Smooth muscle cell (in vitro differentiated cells): ENCODE measurements around the gene PLEKHN1. TPM values are rescaled to one million over a fixed set of nuclear protein-coding genes. Genes with fewer than 3 reads are reported as not detected.
"Not testable (repeated sequence)": the region's sequence is repeated elsewhere in the genome, so short reads cannot be mapped to it uniquely, and the experiment has no call there.

ENCODE experiments used
- DNase-seq: peaks from one replicate; lab custom pipeline; 2025; ENCODE audit not compliant: unreplicated experiment; lab: John Stamatoyannopoulos, UW
- H2AFZ ChIP-seq: fragments of 200-600 bp; sonication (generic); 2 replicates; pipeline ENCODE4 v1.6.0; 2016; ENCODE audit warnings: antibody characterized with exemption, low read depth, mild to moderate bottlenecking
- H3F3A ChIP-seq: fragments of 200-600 bp; sonication (generic); 2 replicates; pipeline ENCODE4 v1.6.0; 2017; ENCODE audit warnings: antibody characterized with exemption, low read depth
- H3K27ac ChIP-seq: fragments of 200-600 bp; sonication (generic); 2 replicates; pipeline ENCODE4 v1.5.1; 2016; ENCODE audit warnings: low read depth, mild to moderate bottlenecking
- H3K27me3 ChIP-seq: fragments of 200-600 bp; sonication (generic); 2 replicates; pipeline ENCODE4 v1.6.1; 2016; ENCODE audit warnings: low read depth, mild to moderate bottlenecking
- H3K36me3 ChIP-seq: fragments of 200-600 bp; sonication (generic); 2 replicates; pipeline ENCODE4 v1.5.1; 2016; ENCODE audit warnings: low read depth
- H3K4me1 ChIP-seq: fragments of 200-600 bp; sonication (generic); 2 replicates; pipeline ENCODE4 v1.5.1; 2016; ENCODE audit warnings: low read depth
- H3K4me2 ChIP-seq: fragments of 200-600 bp; sonication (generic); 2 replicates; pipeline ENCODE4 v1.6.0; 2016; ENCODE audit warnings: mild to moderate bottlenecking
- H3K4me3 ChIP-seq: fragments of 200-600 bp; sonication (generic); 2 replicates; pipeline ENCODE4 v1.5.1; 2016; ENCODE audit warnings: mild to moderate bottlenecking
- H3K79me2 ChIP-seq: fragments of 200-600 bp; sonication (generic); 2 replicates; pipeline ENCODE4 v1.6.0; 2016; ENCODE audit warnings: low read depth, mild to moderate bottlenecking
- H3K9ac ChIP-seq: fragments of 200-600 bp; sonication (generic); 2 replicates; pipeline ENCODE4 v1.6.0; 2016; ENCODE audit warnings: low read depth
- H3K9me3 ChIP-seq: fragments of 200-600 bp; sonication (generic); replicated peaks from 2 replicates; pipeline ENCODE4 v1.5.1; 2016; ENCODE audit warnings: low read depth
- H4K20me1 ChIP-seq: fragments of 200-600 bp; sonication (generic); 2 replicates; pipeline ENCODE4 v1.6.0; 2016; ENCODE audit warnings: low read depth
- WGBS: methylation state at CpG from one replicate; pipeline ENCODE4 v1.1.7; 2016; ENCODE audit warnings: low lambda C conversion rate; 5-methylcytosine and 5-hydroxymethylcytosine counted together
- polyA plus RNA-seq: library from polyadenylated mRNA; unstranded; fragments of >200 nt; fragmentation: Nextera tagmentation; extraction: Ambion mirVana; gene quantifications from 2 replicates; pipeline ENCODE4 v1.2.1, GENCODE V29; 2016
- total RNA-seq: library from RNA; depleted of rRNA; stranded (reverse); fragments of >200 nt; gene quantifications from 2 replicates; pipeline ENCODE4 v1.2.3, GENCODE V29; 2014
- TF ChIP-seq, protein P1 (sequence below): fragments of 200-600 bp; sonication (generic); IDR thresholded peaks from 2 replicates; pipeline ENCODE4 v1.5.1; 2017; ENCODE audit warnings: borderline replicate concordance, mild to moderate bottlenecking, antibody characterized with exemption; ENCODE audit not compliant: insufficient read depth, poor library complexity, severe bottlenecking

Gene PLEKHN1
- total and polyA plus RNA-seq, 2 experiments from 2014 or later, result 2.6 to 5.2 TPM

DNA sequence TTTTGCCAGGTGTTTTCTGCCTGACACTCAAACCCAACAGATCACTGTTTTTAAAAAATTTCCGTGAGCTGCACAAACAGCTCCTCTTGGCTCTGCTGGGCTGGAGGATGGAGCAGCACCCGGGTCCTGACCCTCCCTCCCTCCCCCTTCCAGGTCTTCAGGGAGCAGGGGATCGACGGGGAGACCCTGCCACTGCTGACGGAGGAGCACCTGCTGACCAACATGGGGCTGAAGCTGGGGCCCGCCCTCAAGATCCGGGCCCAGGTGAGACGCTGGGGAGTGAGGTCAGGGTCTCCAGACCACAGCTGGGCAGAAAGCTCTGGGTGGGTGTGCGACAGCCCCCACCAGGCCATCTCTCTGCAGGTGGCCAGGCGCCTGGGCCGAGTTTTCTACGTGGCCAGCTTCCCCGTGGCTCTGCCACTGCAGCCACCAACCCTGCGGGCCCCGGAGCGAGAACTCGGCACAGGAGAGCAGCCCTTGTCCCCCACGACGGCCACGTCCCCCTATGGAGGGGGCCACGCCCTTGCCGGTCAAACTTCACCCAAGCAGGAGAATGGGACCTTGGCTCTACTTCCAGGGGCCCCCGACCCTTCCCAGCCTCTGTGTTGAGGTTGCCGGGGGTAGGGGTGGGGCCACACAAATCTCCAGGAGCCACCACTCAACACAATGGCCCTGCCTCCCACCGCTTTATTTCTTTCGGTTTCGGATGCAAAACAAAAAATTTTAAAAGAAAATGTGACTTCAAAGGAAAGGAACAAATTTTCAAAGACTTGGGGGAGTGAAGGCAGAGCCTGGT, 22.5 kb upstream of the PLEKHN1 start:
- H3F3A ChIP-seq, result peaks cover 12% of the 10 kb centered on the region
- no peak overlapping the region for H3K4me3 ChIP-seq
- WGBS, result 83% methylated on average over 26 of the region's 27 CpGs
- H3K27me3 ChIP-seq, result no peaks in the 10 kb centered on the region
- DNase-seq, result no peak
- no peaks in the 10 kb centered on the region for H3K9me3 ChIP-seq
- no peaks in the 10 kb centered on the region for H3K79me2 ChIP-seq
- peak overlapping the region; percentile 52 for H3K27ac ChIP-seq
- H3K4me1 ChIP-seq, result peaks cover 21% of the 10 kb centered on the region
- no peak overlapping the region for H2AFZ ChIP-seq
- no peaks in the 10 kb centered on the region for H3K36me3 ChIP-seq
- H3K9ac ChIP-seq, result no peak overlapping the region
- peak overlapping the region; percentile 61 for H3K4me2 ChIP-seq
- TF ChIP-seq, protein P1, sequence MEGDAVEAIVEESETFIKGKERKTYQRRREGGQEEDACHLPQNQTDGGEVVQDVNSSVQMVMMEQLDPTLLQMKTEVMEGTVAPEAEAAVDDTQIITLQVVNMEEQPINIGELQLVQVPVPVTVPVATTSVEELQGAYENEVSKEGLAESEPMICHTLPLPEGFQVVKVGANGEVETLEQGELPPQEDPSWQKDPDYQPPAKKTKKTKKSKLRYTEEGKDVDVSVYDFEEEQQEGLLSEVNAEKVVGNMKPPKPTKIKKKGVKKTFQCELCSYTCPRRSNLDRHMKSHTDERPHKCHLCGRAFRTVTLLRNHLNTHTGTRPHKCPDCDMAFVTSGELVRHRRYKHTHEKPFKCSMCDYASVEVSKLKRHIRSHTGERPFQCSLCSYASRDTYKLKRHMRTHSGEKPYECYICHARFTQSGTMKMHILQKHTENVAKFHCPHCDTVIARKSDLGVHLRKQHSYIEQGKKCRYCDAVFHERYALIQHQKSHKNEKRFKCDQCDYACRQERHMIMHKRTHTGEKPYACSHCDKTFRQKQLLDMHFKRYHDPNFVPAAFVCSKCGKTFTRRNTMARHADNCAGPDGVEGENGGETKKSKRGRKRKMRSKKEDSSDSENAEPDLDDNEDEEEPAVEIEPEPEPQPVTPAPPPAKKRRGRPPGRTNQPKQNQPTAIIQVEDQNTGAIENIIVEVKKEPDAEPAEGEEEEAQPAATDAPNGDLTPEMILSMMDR, result no peak
- H4K20me1 ChIP-seq, result peaks cover 26% of the 10 kb centered on the region

DNA sequence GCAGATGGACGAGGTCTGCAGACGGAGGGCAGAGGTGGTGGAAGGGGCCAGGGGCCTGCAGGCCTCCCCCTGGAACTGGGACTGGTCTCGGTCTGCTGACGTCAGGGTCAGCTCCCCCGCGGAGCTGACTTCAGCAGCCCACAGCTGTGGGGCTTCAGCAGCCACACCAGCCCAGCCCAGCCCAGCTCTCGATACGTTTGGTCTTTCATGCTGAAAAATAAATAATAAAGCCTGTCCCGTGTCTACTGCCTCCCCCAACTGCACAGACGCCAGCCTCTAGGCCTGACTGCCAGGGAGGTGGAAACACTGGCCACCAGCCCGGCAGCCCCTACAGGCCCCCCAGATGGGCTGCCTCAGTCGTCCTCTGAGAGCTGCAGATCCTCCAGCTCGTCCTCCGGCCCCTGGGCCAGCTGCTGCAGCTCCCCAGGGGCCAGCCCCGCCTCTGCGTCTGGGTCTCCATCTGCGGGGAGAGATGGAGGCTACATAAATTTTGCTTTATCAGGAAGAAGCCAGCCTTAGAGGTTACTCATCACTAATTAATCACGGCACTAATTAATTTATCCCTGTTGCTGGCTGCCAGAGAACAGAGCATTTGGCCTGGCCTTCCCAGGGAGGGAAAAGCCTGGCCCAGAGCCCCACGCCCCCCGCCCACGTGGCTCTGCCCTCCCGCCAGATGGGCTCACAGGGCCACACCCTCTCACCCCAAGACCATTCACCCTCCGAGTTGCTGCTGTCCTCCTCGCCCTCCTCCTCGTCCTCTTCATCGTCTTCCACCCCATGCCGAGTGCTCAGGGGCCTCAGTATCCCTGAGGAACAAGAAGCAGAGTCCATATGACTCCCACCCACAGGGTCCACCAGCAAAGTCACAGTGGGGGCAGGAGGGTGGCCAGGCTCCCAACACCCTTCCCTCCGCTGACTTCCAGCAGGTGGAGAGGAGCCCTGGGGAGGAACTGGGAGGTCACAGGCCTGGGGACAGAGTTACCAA, 21.6 kb upstream of the PLEKHN1 start:
- Histone ChIP-seq H3K9me3 (no peaks in the 10 kb centered on the region), H4K20me1 (peaks cover 35% of the 10 kb centered on the region), H3K27ac (peak overlapping the region; percentile 52), H3K4me1 (peaks cover 21% of the 10 kb centered on the region), H3K4me2 (peak overlapping the region; percentile 61), H3K36me3 (no peaks in the 10 kb centered on the region), H3K9ac (no peak overlapping the region), H3K27me3 (no peaks in the 10 kb centered on the region), H2AFZ (no peak overlapping the region), H3K79me2 (no peaks in the 10 kb centered on the region), H3F3A (peaks cover 9% of the 10 kb centered on the region), H3K4me3 (no peak overlapping the region)
- DNase-seq, result peak; percentile 12
- TF ChIP-seq, protein P1, result no peak
- 31% methylated on average over 28 of the region's 28 CpGs for WGBS

DNA sequence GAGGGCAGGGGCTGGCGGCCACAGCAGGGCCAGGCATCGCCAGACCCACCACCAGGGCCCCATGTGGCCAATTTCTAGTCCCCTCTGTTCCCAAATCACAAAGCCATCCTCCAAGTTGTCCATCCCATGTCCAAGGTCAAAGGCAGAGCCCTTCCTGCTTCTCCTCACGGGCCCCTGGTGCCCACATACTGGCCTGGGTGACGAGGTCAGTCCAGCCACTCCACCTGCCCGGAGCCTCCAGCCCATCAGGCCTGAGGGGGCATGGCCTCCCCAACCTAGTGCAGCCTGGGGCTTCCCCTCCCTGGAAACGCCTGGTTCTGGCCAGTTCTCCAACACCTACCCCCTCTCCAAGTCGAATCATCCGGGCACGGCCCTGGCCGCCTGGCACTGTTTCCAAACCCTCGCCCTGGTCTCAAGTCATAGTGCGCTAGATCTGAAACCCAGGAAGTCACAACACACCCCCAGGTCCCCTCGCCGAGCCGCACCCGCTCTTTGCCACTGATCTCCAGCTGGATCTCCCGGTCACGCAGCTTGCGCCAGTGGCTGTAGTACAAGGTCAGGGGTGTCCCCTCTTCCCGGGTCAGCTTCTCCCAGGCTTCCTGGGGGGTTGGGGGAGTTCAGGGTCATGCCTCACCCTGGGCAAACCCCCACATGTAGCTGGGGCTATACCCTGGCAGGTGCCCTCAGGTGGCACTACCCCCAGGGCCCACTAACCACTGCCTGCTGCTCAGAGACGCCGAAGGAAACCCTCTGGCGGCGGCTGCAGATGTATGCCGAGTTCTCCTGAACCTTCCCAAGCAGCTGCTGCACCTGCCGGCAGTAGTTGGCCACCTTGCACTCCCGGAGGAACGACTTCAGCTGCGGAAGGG, 20.4 kb upstream of the PLEKHN1 start:
- Histone ChIP-seq H3K27me3 (no peaks in the 10 kb centered on the region), H3K27ac (no peak overlapping the region), H3K79me2 (no peaks in the 10 kb centered on the region), H3F3A (peaks cover 6% of the 10 kb centered on the region), H2AFZ (no peak overlapping the region), H3K4me3 (no peak overlapping the region), H3K4me2 (no peak overlapping the region), H3K9me3 (no peaks in the 10 kb centered on the region), H3K36me3 (no peaks in the 10 kb centered on the region), H3K9ac (no peak overlapping the region), H4K20me1 (peaks cover 48% of the 10 kb centered on the region), H3K4me1 (peaks cover 11% of the 10 kb centered on the region)
- 94% methylated on average over 29 of the region's 29 CpGs for whole genome bisulfite sequencing
- TF ChIP-seq, protein P1, result no peak
- no peak for DNase-seq

DNA sequence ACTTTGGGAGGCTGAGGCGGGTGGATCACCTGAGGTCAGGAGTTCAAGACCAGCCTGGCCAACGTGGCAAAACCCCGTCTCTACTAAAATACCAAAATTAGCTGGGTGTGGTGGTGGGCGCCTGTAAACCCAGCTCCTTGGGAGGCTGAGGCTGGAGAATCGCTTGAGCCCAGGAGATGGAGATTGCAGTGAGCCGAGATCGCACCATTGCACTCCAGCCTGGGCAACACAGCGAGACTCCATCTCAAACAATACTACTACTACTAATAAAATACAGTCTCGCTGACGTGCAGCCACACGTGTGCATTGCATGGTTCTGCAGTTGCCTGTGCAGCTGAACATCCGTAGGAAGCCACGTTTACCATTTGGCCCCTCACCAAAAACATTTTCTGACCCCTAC, 19.5 kb upstream of the PLEKHN1 start:
- DNase-seq, H3K9me3 ChIP-seq, H2AFZ ChIP-seq, H3K27me3 ChIP-seq, H3K9ac ChIP-seq, H3F3A ChIP-seq, H3K27ac ChIP-seq, H3K4me2 ChIP-seq, H3K36me3 ChIP-seq, H3K79me2 ChIP-seq, H3K4me3 ChIP-seq, H3K4me1 ChIP-seq: not testable (repeated sequence)
- peaks cover 56% of the 10 kb centered on the region for H4K20me1 ChIP-seq
- 98% methylated on average over 13 of the region's 13 CpGs for WGBS
